GM18511 (cell line): ENCODE results near the gene CPM.
"Not testable (repeated sequence)": the region's sequence is repeated elsewhere in the genome, so short reads cannot be mapped to it uniquely, and the experiment has no call there.

Source experiments
- ATAC-seq: cut with Tn5 transposase; IDR thresholded peaks from one replicate; pipeline ENCODE4 v1.9.1; 2021; ENCODE audit warnings: mild to moderate bottlenecking, moderate library complexity; ENCODE audit not compliant: unreplicated experiment

The CPM gene

DNA sequence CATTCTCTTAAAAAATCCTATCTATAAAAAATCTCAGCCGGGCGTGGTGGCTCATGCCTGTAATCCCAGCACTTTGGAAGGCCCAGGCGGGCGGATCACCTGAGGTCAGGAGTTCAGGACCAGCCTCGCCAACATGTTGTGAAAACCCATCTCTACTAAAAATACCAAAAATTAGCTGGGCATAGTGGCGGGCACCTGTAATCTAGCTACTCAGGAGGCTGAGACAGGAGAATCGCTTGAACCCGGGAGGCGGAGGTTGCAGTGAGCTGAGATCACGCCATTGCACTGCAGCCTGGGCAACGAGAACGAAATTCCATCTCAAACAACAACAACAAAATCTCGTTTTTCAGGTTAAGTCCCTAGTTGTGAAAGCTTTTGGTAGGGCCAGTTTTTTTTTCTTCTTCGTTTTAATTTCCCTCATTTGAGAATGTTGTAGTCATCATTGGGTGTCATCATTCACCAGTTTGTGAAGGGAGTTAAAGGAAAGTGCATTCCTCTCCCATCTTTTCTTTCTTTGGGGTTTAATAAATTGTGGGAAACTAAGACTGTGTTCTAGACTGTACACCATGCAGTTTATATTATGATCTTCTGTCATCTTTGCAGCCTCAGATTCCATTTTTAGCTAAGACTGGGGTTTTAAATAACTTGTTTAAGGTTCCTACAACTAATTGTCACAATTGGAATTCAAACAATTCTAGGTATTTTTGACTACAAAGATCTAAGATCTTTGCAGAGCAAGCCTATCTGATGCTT lies 101.0 kb downstream of the CPM start:
- no peak for ATAC-seq

DNA sequence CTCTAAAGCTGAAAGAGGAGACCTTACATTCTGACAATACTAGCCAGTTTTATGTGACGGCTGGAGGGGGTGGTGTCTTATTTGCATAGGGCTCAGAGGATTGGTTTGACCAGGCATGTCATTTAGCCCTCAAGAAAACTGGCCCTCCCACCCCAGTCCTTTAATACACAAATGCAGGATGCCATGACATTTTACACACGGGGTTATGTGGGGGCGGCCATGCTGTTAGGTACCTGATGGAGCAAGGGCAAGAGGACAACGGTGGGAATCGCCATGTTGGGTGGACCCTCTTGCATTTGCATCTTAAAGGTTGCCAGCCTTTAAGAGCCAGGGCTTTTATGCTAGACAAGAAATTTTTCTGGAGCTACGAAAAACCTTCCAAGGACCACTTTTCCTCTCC lies 101.7 kb downstream of the CPM start:
- no peak for ATAC-seq

DNA sequence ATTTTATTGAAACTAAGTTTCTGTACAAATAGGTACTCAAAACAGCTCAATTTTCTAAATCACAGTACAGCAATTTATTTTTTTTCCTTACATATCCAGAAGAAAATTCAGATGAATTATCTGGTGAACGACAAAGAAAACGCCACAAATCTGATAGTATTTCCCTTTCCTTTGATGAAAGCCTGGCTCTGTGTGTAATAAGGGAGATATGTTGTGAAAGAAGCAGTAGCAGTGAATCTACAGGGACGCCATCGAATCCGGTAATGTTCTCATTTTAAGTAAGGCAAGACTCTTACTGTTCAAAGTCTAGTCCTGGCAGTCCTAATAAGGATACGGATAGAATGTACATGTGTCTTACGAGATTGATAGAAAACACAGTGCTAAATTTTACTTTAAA lies 104.3 kb downstream of the CPM start:
- no peak for ATAC-seq

DNA sequence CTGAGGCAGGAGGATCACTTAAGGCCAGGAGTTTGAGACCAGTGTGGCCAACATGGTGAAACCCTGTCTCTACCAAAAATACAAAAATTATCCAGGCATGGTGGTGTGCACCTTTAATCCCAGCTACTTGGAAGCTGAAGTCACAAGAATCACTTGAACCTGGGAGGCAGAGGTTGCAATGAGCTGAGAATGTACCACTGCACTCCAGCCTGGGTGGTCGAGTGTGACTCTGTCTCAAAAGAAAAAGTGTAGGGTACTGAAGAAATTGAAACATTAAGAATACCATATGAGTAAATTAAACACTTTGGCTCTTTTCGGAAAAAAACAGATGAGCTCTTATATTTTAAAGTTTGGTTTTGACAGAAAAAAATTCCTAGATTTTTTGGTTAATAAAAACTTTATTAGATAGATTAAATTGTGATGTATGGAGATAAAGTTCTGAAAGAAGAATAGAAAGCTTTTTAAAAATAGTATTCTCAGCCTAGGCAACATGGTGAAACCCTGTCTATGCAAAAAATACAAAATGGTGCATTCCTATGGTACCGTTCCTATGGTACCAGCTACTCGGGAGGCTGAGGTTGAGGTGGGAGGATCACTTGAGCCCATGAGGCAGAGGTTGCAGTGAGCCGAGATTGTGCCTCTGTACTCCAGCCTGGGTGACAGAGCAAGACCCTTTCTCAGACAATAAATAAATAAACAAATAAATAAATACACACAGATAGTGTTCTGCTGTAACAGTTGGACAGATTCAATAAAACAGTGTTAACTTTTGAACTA lies 104.9 kb downstream of the CPM start:
- ATAC-seq: no peak

DNA sequence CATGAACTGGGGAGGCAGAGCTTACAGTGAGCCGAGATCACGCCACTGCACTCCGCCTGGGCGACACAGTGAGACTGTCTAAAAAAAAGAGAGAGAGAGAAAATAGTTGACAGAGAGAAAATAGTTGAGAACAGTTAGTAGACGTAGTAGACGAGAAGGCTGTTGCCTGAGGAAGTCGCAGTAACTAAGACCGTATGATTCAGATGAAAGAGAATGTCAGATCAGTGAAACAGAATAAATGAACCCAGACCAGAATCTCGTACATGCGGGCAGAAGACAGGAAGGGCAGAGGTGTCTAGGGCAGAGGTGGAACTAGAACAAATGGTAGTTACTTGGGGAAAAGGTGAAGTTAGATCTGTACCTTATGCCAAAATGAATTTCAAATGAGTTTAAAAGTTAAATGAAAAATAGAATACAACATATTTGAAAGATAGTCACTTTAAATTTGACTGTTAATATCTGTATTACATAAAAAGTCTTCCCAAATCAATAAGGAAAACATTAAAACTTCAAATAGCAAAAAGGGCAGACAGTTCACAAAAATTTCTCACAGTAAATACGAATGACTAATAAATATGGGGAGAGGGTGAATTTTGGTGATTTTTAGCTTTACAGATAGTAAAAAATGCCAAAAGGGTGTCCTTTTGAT lies 107.3 kb downstream of the CPM start:
- ATAC-seq: no peak

DNA sequence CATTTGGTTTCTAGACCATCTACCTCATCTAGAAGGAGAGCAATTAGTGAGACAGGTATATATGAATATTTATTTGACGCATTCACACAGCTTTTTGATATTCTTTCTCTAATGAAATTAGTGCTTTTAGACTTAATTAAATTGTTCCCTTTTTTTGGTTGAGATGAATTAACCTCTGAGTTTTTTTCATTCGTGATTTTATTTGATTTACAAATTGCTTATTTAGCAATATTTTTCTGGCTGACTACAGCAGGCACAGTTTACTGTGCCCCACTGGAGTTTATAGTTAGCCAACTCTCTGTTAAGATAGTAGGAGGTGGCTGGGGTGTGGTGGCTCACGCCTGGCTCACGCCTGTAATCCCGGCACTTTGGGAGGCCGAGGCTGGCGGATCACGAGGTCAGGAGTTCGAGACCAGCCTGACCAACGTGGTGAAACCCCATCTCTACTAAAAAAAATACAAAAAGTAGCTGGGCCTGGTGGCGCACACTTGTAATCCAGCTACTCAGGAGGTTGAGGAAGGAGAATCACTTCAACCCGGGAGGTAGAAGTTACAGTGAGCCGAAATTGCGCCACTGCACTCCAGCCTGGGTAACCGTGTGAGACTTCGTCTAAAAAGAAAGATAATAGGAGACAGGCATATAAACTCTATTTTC lies 108.2 kb downstream of the CPM start:
- ATAC-seq: no peak

DNA sequence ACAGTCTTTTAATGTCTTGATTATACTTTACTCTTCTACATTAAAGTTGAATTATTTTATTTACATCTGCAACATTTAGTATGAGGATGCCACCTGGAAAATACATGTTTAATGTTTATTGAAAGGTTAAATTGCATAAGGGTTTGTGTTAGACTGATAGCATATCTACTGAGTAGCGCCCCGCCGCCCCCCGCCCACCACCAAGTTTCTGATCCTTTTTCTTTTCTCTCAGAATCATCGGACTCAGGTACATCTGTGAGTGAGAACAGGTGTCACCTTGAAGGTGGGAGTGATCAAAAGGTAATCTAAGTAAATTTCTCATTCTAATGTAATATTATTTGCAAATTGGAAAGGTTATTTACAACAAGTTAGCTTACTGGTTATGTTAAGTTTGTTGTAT lies 108.8 kb downstream of the CPM start:
- no peak for ATAC-seq

DNA sequence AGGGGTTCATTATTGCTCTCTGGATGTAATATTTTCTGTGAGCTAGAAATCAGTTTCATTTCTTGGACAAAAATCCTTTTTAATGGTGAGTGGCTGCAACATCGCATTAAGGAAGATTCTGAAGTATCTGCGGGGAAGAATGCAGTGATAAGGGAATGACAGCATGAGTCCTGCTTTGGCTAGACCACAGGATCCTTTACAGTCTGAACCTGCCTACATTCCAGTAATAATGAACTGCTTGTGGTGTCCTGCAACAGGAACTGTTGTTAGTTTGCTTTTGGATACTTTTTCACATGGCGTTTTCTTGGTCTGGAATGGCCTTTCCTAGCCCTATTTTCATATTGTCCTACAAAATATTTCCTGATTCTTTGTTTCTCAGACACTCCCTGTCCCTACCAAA lies 109.3 kb downstream of the CPM start:
- ATAC-seq: no peak

DNA sequence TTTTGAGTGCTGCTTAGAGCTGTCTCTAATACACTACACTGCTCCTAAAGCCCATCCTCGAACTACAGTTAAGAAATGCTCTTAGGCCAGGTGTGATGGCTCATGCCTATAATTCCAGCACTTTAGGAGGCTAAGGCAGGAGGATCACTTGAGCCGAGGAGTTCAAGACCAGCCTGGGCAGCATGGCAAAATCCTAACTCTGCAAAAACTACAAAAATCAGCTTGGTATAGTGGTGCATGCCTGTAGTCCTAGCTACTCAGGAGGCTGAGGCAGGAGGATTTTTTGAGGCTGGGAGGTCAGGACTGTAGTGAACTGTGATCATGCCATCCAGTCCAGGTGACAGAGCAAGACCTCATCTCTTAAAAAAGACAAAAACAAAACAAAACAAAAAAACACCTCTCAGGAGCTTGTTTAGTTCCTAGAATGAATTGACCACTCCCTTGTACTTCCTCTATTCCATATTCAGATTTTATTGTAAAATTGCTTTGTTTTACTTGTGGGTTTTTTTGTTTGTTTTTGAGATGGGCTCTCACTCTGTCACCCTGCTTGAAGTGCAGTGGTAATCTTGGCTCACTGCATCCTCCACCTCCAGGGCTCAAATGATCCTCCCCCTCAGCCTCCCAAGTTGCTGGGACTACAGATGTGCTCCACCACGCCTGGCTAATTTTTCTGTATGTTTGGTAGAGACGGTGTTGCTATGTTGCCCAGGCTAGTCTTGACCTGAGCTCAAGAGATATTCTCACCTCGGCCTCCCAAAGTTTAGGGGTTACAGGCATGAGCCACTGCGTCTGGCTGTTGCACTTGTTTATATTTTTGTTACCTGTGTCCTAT lies 111.4 kb downstream of the CPM start:
- ATAC-seq: no peak

DNA sequence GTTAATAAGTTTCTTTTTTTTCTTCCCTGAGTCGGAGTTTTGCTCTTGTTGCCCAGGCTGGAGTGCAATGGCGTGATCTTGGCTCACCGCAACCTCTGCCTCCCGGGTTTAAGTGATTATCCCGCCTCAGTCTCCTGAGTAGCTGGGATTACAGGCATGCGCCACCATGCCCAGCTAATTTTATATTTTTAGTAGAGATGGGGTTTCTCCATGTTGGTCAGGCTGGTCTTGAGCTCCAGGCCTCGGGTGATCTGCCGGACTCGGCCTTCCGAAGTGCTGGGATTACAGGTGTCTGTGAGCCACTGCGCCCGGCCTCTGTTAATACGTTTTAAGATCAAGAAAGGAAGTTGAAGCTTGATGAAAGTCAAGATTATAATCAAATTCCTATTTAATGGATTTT lies 113.5 kb downstream of the CPM start:
- ATAC-seq: not testable (repeated sequence)

DNA sequence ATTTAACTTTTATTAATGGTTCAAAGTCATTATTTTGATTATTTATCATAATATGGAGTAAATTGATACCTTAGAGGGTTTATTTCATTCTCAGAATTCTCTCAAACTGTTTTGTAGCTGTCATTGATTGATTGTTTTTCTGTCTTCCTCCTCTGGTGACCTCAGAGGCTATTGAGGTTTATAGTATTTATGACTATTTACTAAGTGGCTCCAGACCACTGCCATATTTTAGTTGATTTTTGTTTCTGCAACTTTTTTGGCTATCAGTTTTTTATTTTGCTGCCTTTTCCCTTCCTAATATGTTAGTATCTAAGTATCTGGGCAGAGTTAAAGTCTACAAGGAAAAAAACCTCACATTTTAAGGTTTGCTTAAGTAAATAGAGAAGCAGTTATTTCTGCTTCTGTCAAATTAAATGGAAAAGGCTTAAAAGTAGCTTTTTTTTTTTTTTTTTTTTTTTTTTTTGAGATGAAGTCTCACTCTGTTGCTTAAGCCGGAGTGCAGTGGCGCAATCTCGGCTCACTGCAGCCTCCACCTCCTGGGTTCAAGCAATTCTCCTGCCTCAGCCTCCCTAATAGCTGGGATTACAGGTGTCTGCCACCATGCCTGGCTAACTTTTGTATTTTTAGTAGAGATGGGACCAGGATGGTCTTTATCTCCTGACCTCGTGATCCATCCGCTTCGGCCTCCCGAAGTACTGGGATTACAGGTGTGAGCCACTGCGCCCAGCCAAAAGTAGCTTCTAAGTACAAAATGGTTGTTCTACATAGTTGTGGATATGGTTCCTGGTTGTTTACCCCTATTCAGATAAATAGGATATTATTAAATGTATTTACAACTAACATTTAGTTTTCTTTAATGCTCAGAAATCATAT lies 116.8 kb downstream of the CPM start:
- no peak for ATAC-seq

DNA sequence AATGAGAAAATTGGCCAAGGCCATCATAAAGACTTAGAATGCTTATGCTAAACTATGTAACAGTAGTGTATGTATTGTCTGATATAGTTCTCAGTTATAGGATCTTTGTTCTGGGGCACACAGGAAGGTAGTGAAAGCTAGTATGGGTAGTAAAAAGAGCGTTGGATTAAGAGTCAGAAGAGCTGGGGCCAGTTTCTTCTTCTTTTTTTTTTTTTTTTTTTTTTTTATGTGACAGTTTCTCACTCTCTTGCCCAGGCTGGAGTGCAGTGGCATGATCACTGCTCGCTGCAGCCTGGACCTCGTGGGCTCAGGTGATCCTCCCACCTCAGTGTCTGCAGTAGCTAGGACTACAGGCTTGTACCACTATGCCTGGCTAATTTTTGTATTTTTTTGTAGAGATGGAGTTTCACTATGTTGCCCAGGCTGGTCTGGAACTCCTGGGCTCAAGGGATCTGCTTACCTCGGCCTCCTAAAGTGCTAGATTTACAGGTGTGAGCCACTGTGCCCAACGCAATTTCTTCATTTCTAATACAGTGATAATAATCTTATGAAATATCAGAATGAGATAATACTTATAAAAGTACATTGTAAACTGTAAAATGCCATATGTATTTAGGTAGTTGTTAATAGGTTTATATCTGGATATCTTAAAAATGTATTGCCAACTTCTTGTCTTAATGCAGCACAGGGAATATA lies 117.6 kb downstream of the CPM start:
- no peak for ATAC-seq

DNA sequence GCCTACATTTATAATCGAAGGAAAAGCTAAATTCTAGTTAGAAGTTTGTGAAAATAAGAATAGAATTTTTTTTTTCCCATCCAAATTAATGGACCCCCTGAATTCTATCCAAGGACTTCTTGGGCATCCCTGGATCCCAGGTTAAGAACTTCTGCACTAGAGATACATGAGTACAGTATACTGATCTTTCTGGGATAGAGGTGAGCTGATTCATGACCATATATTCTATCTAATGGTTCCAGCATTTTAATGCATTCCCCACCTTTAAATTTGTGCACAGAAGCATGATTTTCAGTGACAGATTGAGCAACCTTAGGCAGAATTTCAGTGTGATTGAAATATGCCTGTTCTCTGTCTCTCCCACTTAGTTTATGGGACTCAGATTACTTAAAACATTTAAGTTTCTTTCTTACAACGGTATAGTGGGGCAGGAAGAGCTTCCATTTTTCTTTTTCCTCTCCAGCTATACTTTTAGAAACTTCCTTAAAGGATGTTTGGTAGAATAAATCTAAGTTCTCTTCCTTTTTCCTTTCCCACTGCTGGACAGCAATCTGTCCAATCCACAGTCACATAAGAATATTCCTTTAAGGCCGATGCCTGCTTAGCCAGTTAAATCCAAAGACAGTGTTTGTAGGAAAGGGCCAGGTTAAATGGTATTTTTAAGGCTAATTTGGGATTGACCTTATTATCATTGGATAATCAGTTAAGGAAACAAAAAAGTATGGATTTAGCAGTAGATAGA lies 118.3 kb downstream of the CPM start:
- no peak for ATAC-seq

DNA sequence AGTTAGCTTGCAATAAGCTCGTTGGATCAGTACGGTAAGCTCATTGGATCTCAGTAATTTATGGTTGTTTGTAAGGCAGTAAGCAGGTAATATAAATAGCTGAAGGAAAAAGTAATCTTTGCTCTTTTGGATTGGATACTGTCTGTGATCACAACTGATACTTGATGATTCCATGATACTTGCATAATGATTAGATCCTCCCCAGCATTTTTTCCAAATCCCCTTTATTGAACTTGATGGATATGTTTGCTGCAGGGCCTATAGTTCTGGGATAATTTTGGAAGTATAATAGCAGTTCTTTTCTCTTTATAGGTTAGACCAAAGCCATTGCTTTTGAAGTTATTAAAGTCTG lies 119.8 kb downstream of the CPM start:
- no peak for ATAC-seq

DNA sequence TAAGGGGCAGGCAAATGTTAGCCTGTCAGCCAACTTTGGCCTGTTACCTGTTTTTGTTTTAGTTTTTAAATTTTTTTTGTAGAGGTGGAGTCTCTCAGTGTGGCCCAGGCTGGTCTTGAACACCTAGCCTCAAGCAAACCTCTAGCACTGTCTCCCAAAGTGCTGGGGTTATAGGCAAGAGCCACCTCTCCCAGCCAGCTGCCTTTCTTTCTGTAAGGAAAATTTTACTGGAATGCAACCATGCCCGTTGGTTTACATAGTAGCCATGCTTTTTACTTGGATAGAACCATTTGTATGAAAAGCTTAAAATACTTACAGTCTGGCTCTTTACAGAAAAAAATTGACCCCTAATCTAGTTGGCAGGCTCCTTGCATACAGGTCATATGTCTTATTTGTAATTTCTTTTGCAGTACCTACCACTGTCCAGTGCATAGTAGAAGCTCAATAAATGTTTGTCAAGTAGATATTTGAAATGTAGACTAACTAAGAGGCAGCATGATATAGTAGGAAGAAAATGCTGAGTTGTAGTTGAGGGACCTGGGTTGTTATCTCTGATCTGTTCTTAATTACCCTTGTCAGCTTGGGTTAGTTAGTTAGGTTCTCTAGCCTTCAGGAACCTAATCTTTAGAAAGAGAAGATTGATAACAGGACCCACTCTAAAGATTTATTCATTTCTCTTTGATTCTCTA lies 120.3 kb downstream of the CPM start:
- no peak for ATAC-seq

DNA sequence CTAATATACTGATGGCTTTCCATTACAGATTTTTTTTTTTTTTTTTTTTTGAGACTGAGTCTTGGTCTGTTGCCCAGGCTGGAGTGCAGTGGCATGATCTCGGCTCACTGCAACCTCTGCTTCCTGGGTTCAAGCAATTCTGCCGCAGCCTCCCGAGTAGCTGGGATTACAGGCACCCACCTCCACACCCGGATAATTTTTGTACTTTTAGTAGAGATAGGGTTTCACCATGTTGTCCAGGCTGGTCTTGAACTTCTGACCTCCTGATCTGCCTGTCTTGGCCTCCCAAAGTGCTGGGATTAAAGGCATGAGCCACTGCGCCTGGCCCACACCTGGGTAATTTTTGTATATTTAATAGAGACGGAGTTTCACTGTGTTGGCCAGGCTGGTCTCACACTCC lies 121.4 kb downstream of the CPM start:
- ATAC-seq: not testable (repeated sequence)

DNA sequence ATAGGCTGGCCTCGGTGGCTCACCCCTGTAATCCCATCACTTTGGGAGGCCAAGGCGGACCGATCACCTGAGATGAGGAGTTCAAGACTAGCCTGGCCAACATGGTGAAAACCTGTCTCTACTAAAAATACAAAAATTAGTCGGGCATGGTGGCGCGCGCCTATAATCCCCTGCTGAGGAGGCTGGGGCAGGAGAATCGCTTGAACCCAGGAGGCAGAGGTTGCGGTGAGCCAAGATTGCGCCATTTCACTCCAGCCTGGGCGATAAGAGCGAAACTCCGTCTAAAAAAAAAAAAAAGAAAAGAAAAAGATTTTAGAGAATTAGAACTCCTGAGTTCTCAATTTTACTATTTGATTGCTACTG lies 123.0 kb downstream of the CPM start:
- not testable (repeated sequence) for ATAC-seq
